ENCODE results near the gene CYCS.

DNA sequence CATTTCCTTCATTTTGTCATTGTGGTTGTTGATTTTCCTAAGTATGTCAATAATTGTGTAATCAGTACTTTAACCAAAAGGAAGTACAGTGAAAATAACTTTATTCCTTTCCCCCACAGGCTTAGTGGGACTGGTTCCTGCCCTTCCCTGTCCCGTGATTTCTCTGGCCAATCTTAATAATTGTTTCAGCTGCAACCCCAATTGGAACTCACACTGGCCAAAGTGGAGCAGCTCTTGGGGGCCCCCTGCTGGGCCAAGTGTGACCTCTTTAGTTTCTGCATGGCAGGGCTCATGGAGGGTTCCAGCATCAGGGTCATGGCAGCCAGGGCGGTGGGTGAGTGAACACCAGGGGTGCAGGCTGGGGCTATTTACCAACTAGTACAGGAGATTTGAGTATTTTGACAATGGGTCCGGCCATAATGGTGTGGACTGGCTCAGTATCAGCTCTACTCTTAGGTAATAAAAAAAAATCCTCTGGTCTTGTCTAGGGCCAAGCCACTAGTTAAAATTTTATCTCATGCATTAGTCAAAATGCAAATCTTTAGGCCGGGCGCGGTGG lies 31.7 kb downstream of the CYCS start:
- TF ChIP-seq, protein P1, sequence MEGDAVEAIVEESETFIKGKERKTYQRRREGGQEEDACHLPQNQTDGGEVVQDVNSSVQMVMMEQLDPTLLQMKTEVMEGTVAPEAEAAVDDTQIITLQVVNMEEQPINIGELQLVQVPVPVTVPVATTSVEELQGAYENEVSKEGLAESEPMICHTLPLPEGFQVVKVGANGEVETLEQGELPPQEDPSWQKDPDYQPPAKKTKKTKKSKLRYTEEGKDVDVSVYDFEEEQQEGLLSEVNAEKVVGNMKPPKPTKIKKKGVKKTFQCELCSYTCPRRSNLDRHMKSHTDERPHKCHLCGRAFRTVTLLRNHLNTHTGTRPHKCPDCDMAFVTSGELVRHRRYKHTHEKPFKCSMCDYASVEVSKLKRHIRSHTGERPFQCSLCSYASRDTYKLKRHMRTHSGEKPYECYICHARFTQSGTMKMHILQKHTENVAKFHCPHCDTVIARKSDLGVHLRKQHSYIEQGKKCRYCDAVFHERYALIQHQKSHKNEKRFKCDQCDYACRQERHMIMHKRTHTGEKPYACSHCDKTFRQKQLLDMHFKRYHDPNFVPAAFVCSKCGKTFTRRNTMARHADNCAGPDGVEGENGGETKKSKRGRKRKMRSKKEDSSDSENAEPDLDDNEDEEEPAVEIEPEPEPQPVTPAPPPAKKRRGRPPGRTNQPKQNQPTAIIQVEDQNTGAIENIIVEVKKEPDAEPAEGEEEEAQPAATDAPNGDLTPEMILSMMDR (IDR thresholded peaks at IDR 0.05) = peak; percentile 75
- TF ChIP-seq EZH2 (IDR thresholded peaks at IDR 0.05; ENCODE audit: borderline replicate concordance, insufficient read depth, low read depth, low read length, poor library complexity, severe bottlenecking) = no peak
